CD4-positive, alpha-beta memory T cell (primary cell): ENCODE results near the gene SOX18. TPM values are rescaled to one million over a fixed set of nuclear protein-coding genes. Genes with fewer than 3 reads are reported as not detected.

Experiments
- CTCF ChIA-PET: fragments of 350-600 bp; sonication (Branson Sonifier 250); formaldehyde crosslinking; loops from one replicate; lab custom pipeline; 2021; ENCODE audit warnings: inconsistent platforms; ENCODE audit not compliant: partially characterized antibody; lab: Charles Lee
- POLR2A ChIA-PET: fragments of 350-600 bp; sonication (Branson Sonifier 250); formaldehyde crosslinking; loops from one replicate; lab custom pipeline; 2021; ENCODE audit not compliant: partially characterized antibody; lab: Charles Lee
- DNase-seq, 5 donors: peaks; one replicate each; pipeline versions ENCODE4 v3.0.0 to v3.0.0-alpha.2; 2020 to 2022; ENCODE audit warnings: mixed read lengths in 1 of 5
- H3K27ac ChIP-seq: one replicate; pipeline ENCODE4 v1.7.0; 2013; ENCODE audit warnings: low read depth, low read length
- H3K27me3 ChIP-seq: 2 replicates; pipeline ENCODE4 v1.7.0; 2013; ENCODE audit warnings: mild to moderate bottlenecking, low read length, moderate library complexity; ENCODE audit not compliant: insufficient read depth
- H3K36me3 ChIP-seq: 2 replicates; pipeline ENCODE4 v1.7.0; 2013; ENCODE audit warnings: mild to moderate bottlenecking, low read length, moderate library complexity; ENCODE audit not compliant: insufficient read depth
- H3K4me1 ChIP-seq: 2 replicates; pipeline ENCODE4 v1.7.0; 2013; ENCODE audit warnings: mild to moderate bottlenecking, low read length, moderate library complexity; ENCODE audit not compliant: insufficient read depth
- H3K4me3 ChIP-seq, 2 donors: one replicate each; pipeline ENCODE4 v1.7.0; 2013; ENCODE audit warnings: low read length in 2 of 2, mild to moderate bottlenecking in 1 of 2
- H3K9me3 ChIP-seq, 2 donors: one replicate each; pipeline ENCODE4 v1.7.0; 2013; ENCODE audit warnings: low read length in 2 of 2, control low read depth in 1 of 2; ENCODE audit not compliant: control insufficient read depth in 1 of 2
- H3K27ac Mint-ChIP-seq, 7 donors: one replicate each; pipeline ENCODE4 v1.8.0; 2020 to 2021; ENCODE audit warnings: mixed read lengths in 7 of 7, mild to moderate bottlenecking in 6 of 7, inconsistent platforms in 3 of 7, moderate library complexity in 3 of 7
- H3K27me3 Mint-ChIP-seq, 2 donors: one replicate each; pipeline ENCODE4 v1.8.0; 2020 to 2021; ENCODE audit warnings: mixed read lengths in 2 of 2
- H3K36me3 Mint-ChIP-seq, 2 donors: one replicate each; pipeline ENCODE4 v1.8.0; 2020 to 2021; ENCODE audit warnings: mixed read lengths in 2 of 2, inconsistent platforms in 1 of 2, mild to moderate bottlenecking in 1 of 2
- H3K4me1 Mint-ChIP-seq, 4 donors: one replicate each; pipeline ENCODE4 v1.8.0; 2020 to 2021; ENCODE audit warnings: mixed read lengths in 4 of 4, mild to moderate bottlenecking in 1 of 4
- H3K4me3 Mint-ChIP-seq, 8 donors: one replicate each; pipeline ENCODE4 v1.8.0; 2020 to 2021; ENCODE audit warnings: mixed read lengths in 8 of 8, mild to moderate bottlenecking in 7 of 8, moderate library complexity in 6 of 8, inconsistent platforms in 3 of 8
- H3K9me3 Mint-ChIP-seq, 8 donors: one replicate each; pipeline ENCODE4 v1.8.0; 2020 to 2021; ENCODE audit warnings: mixed read lengths in 8 of 8, mild to moderate bottlenecking in 5 of 8, inconsistent platforms in 3 of 8, moderate library complexity in 1 of 8
- intact Hi-C: fragments of 100-400 bp; cut with micrococcal nuclease; formaldehyde crosslinking; loops from one replicate; pipeline ENCODE4 v1.15.1; 2023
- polyA plus RNA-seq, 2 donors: library from polyadenylated mRNA; unstranded; fragments of 300-500 nt; fragmentation: Illumina TruSeq; gene quantifications; one replicate each; pipeline ENCODE4 v1.2.3, GENCODE V29; 2021
- total RNA-seq, 2 experiments: library from RNA; stranded (reverse); gene quantifications; one replicate each; pipeline ENCODE4 v1.2.3, GENCODE V29; 2021

The SOX18 gene
- total and polyA plus RNA-seq, 4 experiments from 2014 or later, result not detected

DNA sequence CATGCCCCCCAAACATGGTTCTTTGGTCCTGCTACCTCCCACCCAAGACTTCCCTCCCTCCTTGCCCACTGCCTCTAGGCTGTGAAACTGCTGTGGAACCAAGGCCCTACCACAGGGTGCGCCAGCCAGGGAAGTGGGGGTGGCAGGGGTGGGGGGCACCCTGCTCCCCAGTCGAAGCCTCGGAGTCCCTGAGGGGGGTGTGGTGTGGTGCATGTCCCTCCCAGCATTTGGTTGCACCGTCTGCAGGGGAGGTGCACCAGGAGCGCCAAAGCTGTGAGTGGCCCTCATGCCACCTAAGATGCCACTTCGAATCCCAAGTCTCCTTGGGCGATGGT, 28.1 kb upstream of the SOX18 start:
- H3K36me3 Mint-ChIP-seq, result peaks cover 0 to 28% of the 10 kb centered on the region in 2 donors
- peak overlapping the region; percentile 73 to 97 for H3K4me3 ChIP-seq
- H3K27ac Mint-ChIP-seq, result peak overlapping the region; percentile 69 to 94 (median 90)
- peaks cover 33% of the 10 kb centered on the region for H3K4me1 ChIP-seq
- ChIA-PET CTCF (interaction anchor here (0.9 to 4.0 kb wide), 5 partner anchors 8 to 98 kb away, joined by 3 to 22 read pairs (median 5); partner anchors contain the start of gene SAMD10), POLR2A (interaction anchor here (0.7 to 3.5 kb wide), 11 partner anchors 9 to 557 kb away, joined by 3 to 29 read pairs (median 12); partner anchors contain the start of genes LIME1, PCMTD2, PPDPF and PRPF6)
- DNase-seq, result no peak
- H3K4me3 Mint-ChIP-seq, result peak overlapping the region; percentile 86 to 95 (median 90)
- H3K27ac ChIP-seq, result peak overlapping the region; percentile 74
- intact Hi-C loops, result no loop called here
- peaks cover 29% of the 10 kb centered on the region for H3K36me3 ChIP-seq
- no peaks in the 10 kb centered on the region for H3K27me3 ChIP-seq
- H3K4me1 Mint-ChIP-seq, result peaks cover 6 to 49% (median 28%) of the 10 kb centered on the region in 4 donors
- H3K9me3 ChIP-seq, result no peaks in the 10 kb centered on the region
- H3K9me3 Mint-ChIP-seq, result no peaks in the 10 kb centered on the region
- no peaks in the 10 kb centered on the region for H3K27me3 Mint-ChIP-seq

DNA sequence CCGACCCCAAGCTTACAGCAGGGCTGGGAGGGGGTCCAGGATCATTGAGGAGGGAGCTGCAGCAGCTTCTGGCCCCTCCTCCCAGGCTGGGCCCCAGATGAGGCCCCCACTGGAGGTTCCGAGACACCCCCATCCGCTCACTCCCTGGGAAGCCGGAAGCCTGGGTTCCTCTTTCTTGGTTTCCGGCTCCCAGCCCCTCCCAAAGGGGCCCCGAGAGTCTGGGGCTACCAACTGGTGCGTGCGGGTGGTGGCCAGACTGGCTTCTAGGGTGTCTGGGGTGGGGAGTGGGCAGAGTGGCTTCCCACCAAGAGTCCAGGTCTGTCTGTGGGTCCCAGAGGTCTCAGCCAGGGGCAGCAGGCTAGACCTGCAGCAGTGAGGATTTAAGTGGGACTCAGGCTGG, 27.7 kb upstream of the SOX18 start:
- CTCF ChIA-PET, result interaction anchor here (1.1 to 4.0 kb wide), 3 partner anchors 20 to 44 kb away, joined by 3 to 22 read pairs (median 5); no protein-coding TSS in a partner anchor
- intact Hi-C loops, result no loop called here
- H3K27ac Mint-ChIP-seq, result peak overlapping the region in 6 of 7 donors; percentile 42 to 94 (median 73)
- H3K4me3 Mint-ChIP-seq, result peak overlapping the region; percentile 86 to 95 (median 90)
- H3K9me3 ChIP-seq, result no peaks in the 10 kb centered on the region
- peaks cover 29% of the 10 kb centered on the region for H3K36me3 ChIP-seq
- no peaks in the 10 kb centered on the region for H3K9me3 Mint-ChIP-seq
- peaks cover 29% of the 10 kb centered on the region for H3K4me1 ChIP-seq
- peak overlapping the region; percentile 74 for H3K27ac ChIP-seq
- peak in 1 of 5 donors; percentile 51 for DNase-seq
- POLR2A ChIA-PET, result interaction anchor here (0.6 to 3.5 kb wide), 8 partner anchors 9 to 210 kb away, joined by 3 to 29 read pairs (median 14); partner anchors contain the start of genes PRPF6, SAMD10 and TCEA2
- peaks cover 5 to 45% (median 26%) of the 10 kb centered on the region in 4 donors for H3K4me1 Mint-ChIP-seq
- no peaks in the 10 kb centered on the region for H3K27me3 ChIP-seq
- H3K4me3 ChIP-seq, result peak overlapping the region; percentile 73 to 97
- H3K36me3 Mint-ChIP-seq, result peaks cover 0 to 31% of the 10 kb centered on the region in 2 donors
- no peaks in the 10 kb centered on the region for H3K27me3 Mint-ChIP-seq

DNA sequence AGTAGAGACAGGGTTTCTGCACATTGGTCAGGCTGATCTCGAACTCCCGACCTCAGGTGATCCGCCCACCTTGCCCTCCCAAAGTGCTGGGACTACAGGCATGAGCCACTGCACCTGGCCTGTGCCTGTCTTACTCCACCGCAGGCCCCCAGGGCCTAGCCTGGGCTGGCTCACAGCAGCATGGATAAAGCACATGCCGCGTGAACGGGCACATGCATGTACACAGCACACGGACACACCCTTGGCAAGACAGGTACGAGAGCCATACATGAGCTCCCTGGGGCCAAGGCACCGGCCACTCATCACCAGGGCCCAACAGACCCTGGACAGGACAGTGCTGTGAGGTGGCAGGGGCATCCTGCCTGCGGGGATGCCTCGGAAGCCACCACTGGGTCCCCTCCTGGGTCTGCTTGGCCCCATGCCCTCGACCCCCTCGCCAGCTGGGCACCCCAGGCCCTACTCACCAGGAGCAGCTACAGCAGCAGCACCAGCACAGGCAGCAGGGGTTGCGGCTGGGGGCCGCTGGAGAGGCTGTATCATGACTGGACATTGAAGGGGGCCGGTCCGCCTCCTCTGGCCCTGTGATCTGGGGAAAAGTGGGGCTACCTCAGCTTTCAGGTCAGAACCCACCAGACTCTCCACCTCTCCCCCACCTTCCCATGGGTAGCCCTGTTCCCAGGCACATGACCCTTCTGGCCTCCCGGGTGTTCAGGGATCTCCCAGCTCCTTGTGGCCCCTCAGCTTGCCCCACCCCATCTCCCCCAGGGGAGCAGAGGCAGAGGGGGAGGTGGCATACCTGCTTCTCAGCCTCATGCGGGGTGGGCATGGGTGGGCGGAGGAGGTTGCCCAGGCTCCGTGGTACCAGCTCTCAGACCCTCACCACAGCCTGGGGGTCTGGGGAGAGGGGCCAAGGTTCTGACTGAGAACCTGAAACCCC, 26.9 kb upstream of the SOX18 start:
- peak overlapping the region in 5 of 8 donors; percentile 20 to 94 (median 57) for H3K4me3 Mint-ChIP-seq
- peaks cover 29% of the 10 kb centered on the region for H3K36me3 ChIP-seq
- no peaks in the 10 kb centered on the region for H3K9me3 ChIP-seq
- H3K27ac Mint-ChIP-seq, result peak overlapping the region in 5 of 7 donors; percentile 23 to 94 (median 57)
- intact Hi-C loops, result no loop called here
- peaks cover 0 to 32% of the 10 kb centered on the region in 2 donors for H3K36me3 Mint-ChIP-seq
- DNase-seq, result no peak
- peaks cover 28% of the 10 kb centered on the region for H3K4me1 ChIP-seq
- peaks cover 4 to 37% (median 22%) of the 10 kb centered on the region in 4 donors for H3K4me1 Mint-ChIP-seq
- H3K27me3 ChIP-seq, result no peaks in the 10 kb centered on the region
- H3K27me3 Mint-ChIP-seq, result no peaks in the 10 kb centered on the region
- no peak overlapping the region for H3K4me3 ChIP-seq
- POLR2A ChIA-PET, result interaction anchor here (0.6 to 3.5 kb wide), 6 partner anchors 11 to 209 kb away, joined by 3 to 27 read pairs (median 11); partner anchors contain the start of genes PRPF6 and SAMD10
- no peaks in the 10 kb centered on the region for H3K9me3 Mint-ChIP-seq
- CTCF ChIA-PET, result interaction anchor here (1.1 to 4.0 kb wide), 2 partner anchors 19 to 37 kb away, joined by 3 to 22 read pairs; no protein-coding TSS in a partner anchor
- peak overlapping the region; percentile 74 for H3K27ac ChIP-seq

DNA sequence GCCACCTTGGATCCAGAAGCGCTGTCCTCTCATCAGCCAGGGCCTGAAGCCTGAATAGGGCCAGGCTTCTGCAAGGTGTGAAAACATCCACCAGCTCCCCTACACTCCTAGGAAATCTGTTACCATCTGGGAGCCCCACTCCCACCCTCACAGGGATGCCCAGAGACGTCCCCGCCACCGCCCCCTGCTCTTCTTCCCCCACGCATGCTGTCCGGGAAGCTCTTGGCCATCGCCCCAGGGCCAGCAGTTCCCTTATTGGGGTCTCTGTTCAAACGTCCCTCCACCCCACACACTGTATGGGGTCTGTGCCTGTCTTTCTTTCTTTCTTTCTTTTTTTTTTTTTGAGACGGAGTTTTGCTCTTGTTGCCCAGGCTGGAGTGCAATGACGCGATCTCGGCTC, 26.1 kb upstream of the SOX18 start:
- peak overlapping the region in 3 of 7 donors; percentile 22 to 57 (median 29) for H3K27ac Mint-ChIP-seq
- Histone ChIP-seq H3K27me3 (no peaks in the 10 kb centered on the region), H3K9me3 (no peaks in the 10 kb centered on the region), H3K4me3 (no peak overlapping the region), H3K27ac (no peak overlapping the region), H3K36me3 (peaks cover 29% of the 10 kb centered on the region), H3K4me1 (peaks cover 25% of the 10 kb centered on the region)
- no peak for DNase-seq
- peaks cover 2 to 30% (median 19%) of the 10 kb centered on the region in 4 donors for H3K4me1 Mint-ChIP-seq
- intact Hi-C loops, result no loop called here
- H3K36me3 Mint-ChIP-seq, result peaks cover 0 to 32% of the 10 kb centered on the region in 2 donors
- H3K27me3 Mint-ChIP-seq, result no peaks in the 10 kb centered on the region
- CTCF ChIA-PET, result interaction anchor here (4.0 kb wide), 1 partner anchor 36 kb away, joined by 22 read pairs; no protein-coding TSS in a partner anchor
- POLR2A ChIA-PET, result interaction anchor here (0.7 to 3.5 kb wide), 2 partner anchors 10 to 173 kb away, joined by 4 to 27 read pairs; no protein-coding TSS in a partner anchor
- peak overlapping the region in 4 of 8 donors; percentile 4 to 57 (median 27) for H3K4me3 Mint-ChIP-seq
- no peaks in the 10 kb centered on the region for H3K9me3 Mint-ChIP-seq

DNA sequence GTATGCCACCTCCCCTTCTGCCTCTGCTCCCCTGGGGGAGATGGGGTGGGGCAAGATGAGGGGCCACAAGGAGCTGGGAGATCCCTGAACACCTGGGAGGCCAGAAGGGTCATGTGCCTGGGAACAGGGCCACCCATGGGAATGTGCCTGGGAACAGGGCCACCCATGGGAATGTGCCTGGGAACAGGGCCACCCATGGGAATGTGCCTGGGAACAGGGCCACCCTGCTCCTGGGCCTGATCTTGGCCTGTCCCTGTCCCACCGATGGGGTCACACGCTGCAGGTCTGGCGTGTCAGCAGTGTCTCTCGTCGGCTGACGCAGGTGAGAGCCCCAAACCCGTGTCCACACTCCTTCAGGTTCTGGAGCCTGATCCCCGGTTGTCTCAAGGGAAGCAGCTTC, 25.5 kb upstream of the SOX18 start:
- no peaks in the 10 kb centered on the region for H3K9me3 ChIP-seq
- Mint-ChIP-seq H3K9me3 (no peaks in the 10 kb centered on the region), H3K4me3 (no peak overlapping the region), H3K27ac (peak overlapping the region in 1 of 7 donors; percentile 57), H3K36me3 (peaks cover 0 to 32% of the 10 kb centered on the region in 2 donors), H3K27me3 (no peaks in the 10 kb centered on the region), H3K4me1 (peaks cover 0 to 24% (median 13%) of the 10 kb centered on the region in 4 donors)
- intact Hi-C loops, result no loop called here
- H3K27ac ChIP-seq, result no peak overlapping the region
- H3K4me3 ChIP-seq, result no peak overlapping the region
- CTCF ChIA-PET, result interaction anchor here (4.0 kb wide), 1 partner anchor 36 kb away, joined by 22 read pairs; no protein-coding TSS in a partner anchor
- POLR2A ChIA-PET, result interaction anchor here (3.5 kb wide), 1 partner anchor 9 kb away, joined by 27 read pairs; no protein-coding TSS in a partner anchor
- peaks cover 29% of the 10 kb centered on the region for H3K36me3 ChIP-seq
- H3K27me3 ChIP-seq, result no peaks in the 10 kb centered on the region
- H3K4me1 ChIP-seq, result peaks cover 23% of the 10 kb centered on the region
- no peak for DNase-seq

DNA sequence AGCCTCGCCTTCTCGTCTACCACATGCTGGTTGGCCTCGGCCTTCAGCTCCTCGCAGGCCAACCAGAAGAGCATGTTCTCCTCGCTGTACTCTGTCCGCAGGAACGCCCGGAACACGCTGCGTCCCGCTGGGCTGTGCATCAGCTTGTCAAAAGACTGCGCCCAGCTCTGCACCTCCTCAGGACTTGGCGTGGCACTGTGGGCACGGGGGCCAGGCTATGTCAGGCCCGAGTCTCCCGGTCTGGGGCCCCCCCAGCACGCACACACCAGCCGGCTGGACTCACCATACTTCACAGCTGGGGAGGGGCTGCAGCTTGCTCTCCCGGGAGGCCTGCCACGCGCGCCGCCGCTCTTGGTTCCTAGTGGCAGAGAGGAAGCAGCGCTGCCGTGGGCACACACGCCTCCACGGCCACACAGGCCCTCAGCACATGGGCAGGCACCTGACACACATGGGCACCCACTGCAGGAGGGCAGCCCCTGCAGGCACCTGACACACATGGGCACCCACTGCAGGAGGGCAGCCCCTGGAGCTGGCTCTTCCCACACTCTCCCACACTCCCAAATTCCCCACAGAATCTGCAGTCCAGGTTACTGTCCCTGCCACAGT, 24.8 kb upstream of the SOX18 start:
- ChIA-PET POLR2A (interaction anchor here (1.5 kb wide), 1 partner anchor 10 kb away, joined by 3 read pairs; no protein-coding TSS in a partner anchor), CTCF (no interaction called here)
- Histone ChIP-seq H3K36me3 (peaks cover 29% of the 10 kb centered on the region), H3K27ac (no peak overlapping the region), H3K4me3 (no peak overlapping the region), H3K27me3 (no peaks in the 10 kb centered on the region), H3K9me3 (no peaks in the 10 kb centered on the region), H3K4me1 (peaks cover 28% of the 10 kb centered on the region)
- H3K4me3 Mint-ChIP-seq, result no peak overlapping the region
- H3K4me1 Mint-ChIP-seq, result peaks cover 0 to 24% (median 14%) of the 10 kb centered on the region in 4 donors
- H3K36me3 Mint-ChIP-seq, result peaks cover 0 to 32% of the 10 kb centered on the region in 2 donors
- H3K27me3 Mint-ChIP-seq, result no peaks in the 10 kb centered on the region
- intact Hi-C loops, result no loop called here
- H3K9me3 Mint-ChIP-seq, result no peaks in the 10 kb centered on the region
- peak overlapping the region in 1 of 7 donors; percentile 21 for H3K27ac Mint-ChIP-seq
- DNase-seq, result no peak
